ENCODE results near the gene RALGAPA2.

- no peak for TF ChIP-seq CTCF (IDR thresholded peaks at IDR 0.05)
- TF ChIP-seq ZFX (IDR thresholded peaks at IDR 0.05; ENCODE audit: borderline replicate concordance) = no peak
These were observed at the start of gene RALGAPA2 for GRCh38 chr20:20712474-20713243.
